Kasumi-1 (cell line): ENCODE results near the gene GRM8.

Source experiments
- DNase-seq, 2 experiments: peaks; one replicate each; lab custom pipeline; 2025; lab: John Stamatoyannopoulos, UW

GRM8 gene

GRCh38 chr7:126436213-126436868 lies 816.4 kb downstream of the GRM8 start:
- DNase-seq: no peak

GRCh38 chr7:126426652-126427051 lies 826.1 kb downstream of the GRM8 start:
- DNase-seq: no peak

GRCh38 chr7:126424985-126425384 lies 827.8 kb downstream of the GRM8 start:
- DNase-seq: no peak

GRCh38 chr7:126419047-126419446 lies 833.7 kb downstream of the GRM8 start:
- no peak for DNase-seq

- DNase-seq: no peak
These were observed 840.8 kb downstream of the GRM8 start for GRCh38 chr7:126411821-126412383.

GRCh38 chr7:126411032-126411820 lies 841.5 kb downstream of the GRM8 start:
- no peak for DNase-seq

- no peak for DNase-seq
These were observed 849.7 kb downstream of the GRM8 start for GRCh38 chr7:126403040-126403439.

GRCh38 chr7:126401918-126402317 lies 850.8 kb downstream of the GRM8 start:
- no peak for DNase-seq

GRCh38 chr7:126398851-126399529 lies 853.8 kb downstream of the GRM8 start:
- DNase-seq: no peak

- DNase-seq: no peak
These were observed 854.5 kb downstream of the GRM8 start for GRCh38 chr7:126398285-126398684.

GRCh38 chr7:126394406-126394805 lies 858.3 kb downstream of the GRM8 start:
- DNase-seq: no peak
